EL (cell line): ENCODE results near the gene WNT6.

Experiments
- DNase-seq: peaks from one replicate; pipeline ENCODE4 v3.0.0-alpha.2; 2016

WNT6 gene

GRCh38 chr2:218858671-218859555 lies 692 bp upstream of the WNT6 start:
- no peak for DNase-seq

- no peak for DNase-seq
These were observed 605 bp downstream of the WNT6 start for GRCh38 chr2:218859988-218860831.

GRCh38 chr2:218860950-218861381 lies 1.4 kb downstream of the WNT6 start:
- DNase-seq: peak; percentile 70

GRCh38 chr2:218861645-218862318 lies 2.2 kb downstream of the WNT6 start:
- no peak for DNase-seq

GRCh38 chr2:218863021-218863520 lies 3.5 kb downstream of the WNT6 start:
- DNase-seq: no peak

- DNase-seq: no peak
These were observed 5.8 kb downstream of the WNT6 start for GRCh38 chr2:218865396-218865795.

- DNase-seq: no peak
These were observed 6.4 kb downstream of the WNT6 start for GRCh38 chr2:218865999-218866398.

GRCh38 chr2:218867900-218868299 lies 8.3 kb downstream of the WNT6 start:
- DNase-seq: no peak

- DNase-seq: no peak
These were observed 9.5 kb downstream of the WNT6 start for GRCh38 chr2:218869064-218869463.

- DNase-seq: no peak
These were observed 11.4 kb downstream of the WNT6 start for GRCh38 chr2:218870984-218871344.

GRCh38 chr2:218871345-218872302 lies 12.0 kb downstream of the WNT6 start:
- DNase-seq: no peak

- DNase-seq: no peak
These were observed 13.2 kb downstream of the WNT6 start for GRCh38 chr2:218872645-218873358.

- no peak for DNase-seq
These were observed 14.0 kb downstream of the WNT6 start for GRCh38 chr2:218873359-218874194.

- DNase-seq: no peak
These were observed 16.2 kb downstream of the WNT6 start for GRCh38 chr2:218875692-218876246.

- peak; percentile 64 for DNase-seq
These were observed 17.1 kb downstream of the WNT6 start for GRCh38 chr2:218876562-218877219.

- DNase-seq: no peak
These were observed 17.7 kb downstream of the WNT6 start for GRCh38 chr2:218877331-218877730.

GRCh38 chr2:218877891-218878290 lies 18.3 kb downstream of the WNT6 start:
- DNase-seq: no peak

GRCh38 chr2:218878486-218878885 lies 18.9 kb downstream of the WNT6 start:
- no peak for DNase-seq
